Neural cell (in vitro differentiated cells): ENCODE measurements around the gene TMEM147. TPM values are rescaled to one million over a fixed set of nuclear protein-coding genes. Genes with fewer than 3 reads are reported as not detected.

Experiments used
- H2AFZ ChIP-seq: fragments of 200-600, 300-800 bp; sonication (generic), shearing (Covaris generic); 2 replicates; pipeline ENCODE4 v1.6.0; 2014; ENCODE audit warnings: low read depth, mild to moderate bottlenecking, antibody characterized with exemption, low read length, moderate library complexity
- H3F3A ChIP-seq: fragments of 200-600 bp; shearing (Covaris generic); 2 replicates; pipeline ENCODE4 v1.6.1; 2016; ENCODE audit warnings: mild to moderate bottlenecking, moderate library complexity, mixed read lengths, antibody characterized with exemption, low read length; ENCODE audit not compliant: insufficient read depth, poor library complexity, severe bottlenecking
- H3K27ac ChIP-seq: fragments of 200-600, 300-800 bp; sonication (generic), shearing (Covaris generic); 2 replicates; pipeline ENCODE4 v1.5.1; 2014; ENCODE audit warnings: mild to moderate bottlenecking, low read length, moderate library complexity
- H3K27me3 ChIP-seq: fragments of 300-800, 200-600 bp; sonication (generic), shearing (Covaris generic); 2 replicates; pipeline ENCODE4 v1.6.0; 2014; ENCODE audit warnings: mild to moderate bottlenecking, low read depth, low read length, moderate library complexity; ENCODE audit not compliant: insufficient read depth
- H3K36me3 ChIP-seq: fragments of 300-800, 200-600 bp; sonication (generic), shearing (Covaris generic); 2 replicates; pipeline ENCODE4 v1.5.1; 2014; ENCODE audit warnings: mild to moderate bottlenecking, antibody characterized with exemption, low read length, moderate library complexity; ENCODE audit not compliant: insufficient read depth
- H3K4me2 ChIP-seq: fragments of 300-800, 200-600 bp; sonication (generic), shearing (Covaris generic); 2 replicates; pipeline ENCODE4 v1.6.0; 2014; ENCODE audit warnings: mild to moderate bottlenecking, low read length
- H3K4me3 ChIP-seq: fragments of 300-800, 200-600 bp; sonication (generic), shearing (Covaris generic); 2 replicates; pipeline ENCODE4 v1.5.1; 2014; ENCODE audit warnings: mild to moderate bottlenecking, low read length, moderate library complexity
- H3K79me2 ChIP-seq: fragments of 200-600 bp; shearing (Covaris generic); replicated peaks from 2 replicates; pipeline ENCODE4 v1.6.0; 2014; ENCODE audit warnings: mild to moderate bottlenecking, low read length, moderate library complexity; ENCODE audit not compliant: insufficient read depth
- H3K9ac ChIP-seq: fragments of 300-800, 200-600 bp; sonication (generic), shearing (Covaris generic); 2 replicates; pipeline ENCODE4 v1.6.1; 2016; ENCODE audit warnings: mild to moderate bottlenecking, low read length, mixed read lengths
- H3K9me2 ChIP-seq: fragments of 200-600 bp; shearing (Covaris generic); 2 replicates; pipeline ENCODE4 v1.6.1; 2016; ENCODE audit warnings: mild to moderate bottlenecking, low read length, mixed read lengths; ENCODE audit not compliant: insufficient read depth
- H3K9me3 ChIP-seq: fragments of 200-600, 300-800 bp; sonication (generic), shearing (Covaris generic); 2 replicates; pipeline ENCODE4 v1.6.1; 2016; ENCODE audit warnings: mild to moderate bottlenecking, mixed run types, low read length, moderate library complexity, mixed read lengths
- H4K20me1 ChIP-seq: fragments of 200-600 bp; shearing (Covaris generic); 2 replicates; pipeline ENCODE4 v1.6.1; 2016; ENCODE audit warnings: mild to moderate bottlenecking, mixed run types; ENCODE audit not compliant: insufficient read depth
- CTCF ChIP-seq: fragments of 450-650 bp; IDR thresholded peaks from 2 replicates; pipeline ENCODE4 v1.5.1; 2014; ENCODE audit warnings: antibody characterized with exemption, mild to moderate bottlenecking, moderate library complexity; ENCODE audit not compliant: poor library complexity, severe bottlenecking
- EP300 ChIP-seq: fragments of 450-650 bp; conservative IDR thresholded peaks from 2 replicates; pipeline ENCODE4 v1.6.1; 2014; ENCODE audit warnings: antibody characterized with exemption, mild to moderate bottlenecking, moderate library complexity; ENCODE audit not compliant: poor library complexity, severe bottlenecking
- EZH2 ChIP-seq: fragments of 200-600, 300-800 bp; shearing (Covaris generic), sonication (generic); IDR thresholded peaks from 2 replicates; pipeline ENCODE4 v1.6.1; 2014; ENCODE audit warnings: antibody characterized with exemption, low read length, borderline replicate concordance, mild to moderate bottlenecking; ENCODE audit not compliant: insufficient read depth, poor library complexity, severe bottlenecking
- MXI1 ChIP-seq: fragments of 450-650 bp; conservative IDR thresholded peaks from 2 replicates; pipeline ENCODE4 v1.6.1; 2014; ENCODE audit warnings: antibody characterized with exemption, mild to moderate bottlenecking; ENCODE audit not compliant: poor library complexity, severe bottlenecking
- POLR2AphosphoS5 ChIP-seq: IDR thresholded peaks from 2 replicates; pipeline ENCODE4 v1.6.1; 2012
- RAD21 ChIP-seq: fragments of 450-650 bp; conservative IDR thresholded peaks from 2 replicates; pipeline ENCODE4 v1.6.1; 2014; ENCODE audit warnings: antibody characterized with exemption, mild to moderate bottlenecking, moderate library complexity
- REST ChIP-seq: IDR thresholded peaks from 2 replicates; pipeline ENCODE4 v1.6.1; 2012; ENCODE audit warnings: borderline replicate concordance
- SMC3 ChIP-seq: fragments of 450-650 bp; conservative IDR thresholded peaks from 2 replicates; pipeline ENCODE4 v1.6.1; 2014; ENCODE audit warnings: antibody characterized with exemption, mild to moderate bottlenecking, moderate library complexity; ENCODE audit not compliant: poor library complexity
- polyA plus RNA-seq: library from polyadenylated mRNA; depleted of rRNA; stranded (reverse); fragments of >200 nt; gene quantifications from 2 replicates; pipeline ENCODE4 v1.2.3, GENCODE V29; 2014

The TMEM147 gene
- polyA plus RNA-seq, 1 donor from 2014 or later: 106 TPM

GRCh38 chr19:35566738-35567137, 21.3 kb downstream of the TMEM147 start:
- H3F3A ChIP-seq: no peaks in the 10 kb centered on the region
- TF ChIP-seq SMC3 (no peak), RAD21 (no peak), EZH2 (no peak), MXI1 (no peak), REST (no peak), POLR2AphosphoS5 (no peak), EP300 (no peak)

GRCh38 chr19:35569281-35569781, 23.9 kb downstream of the TMEM147 start:
- Histone ChIP-seq H3K27ac (no peak overlapping the region), H3K4me2 (no peak overlapping the region)

More at GRCh38 chr19:35566738-35567137, 21.3 kb downstream of the TMEM147 start:
- H3K9ac ChIP-seq: no peak overlapping the region
- H2AFZ ChIP-seq: no peak overlapping the region
- H3K79me2 ChIP-seq: no peaks in the 10 kb centered on the region
- no peaks in the 10 kb centered on the region for H4K20me1 ChIP-seq
- no peaks in the 10 kb centered on the region for H3K27me3 ChIP-seq
- no peaks in the 10 kb centered on the region for H3K9me3 ChIP-seq
- no peaks in the 10 kb centered on the region for H3K36me3 ChIP-seq
- H3K27ac ChIP-seq: no peak overlapping the region
- no peak overlapping the region for H3K4me2 ChIP-seq
- H3K4me3 ChIP-seq: no peak overlapping the region
- no peaks in the 10 kb centered on the region for H3K9me2 ChIP-seq

More at GRCh38 chr19:35569281-35569781, 23.9 kb downstream of the TMEM147 start:
- H3K9me3 ChIP-seq: no peaks in the 10 kb centered on the region
- H3F3A ChIP-seq: no peaks in the 10 kb centered on the region
- no peaks in the 10 kb centered on the region for H4K20me1 ChIP-seq
- H2AFZ ChIP-seq: no peak overlapping the region
- TF ChIP-seq CTCF (no peak), SMC3 (no peak), EP300 (no peak)
- no peaks in the 10 kb centered on the region for H3K79me2 ChIP-seq
- H3K36me3 ChIP-seq: no peaks in the 10 kb centered on the region
- no peaks in the 10 kb centered on the region for H3K9me2 ChIP-seq
- H3K9ac ChIP-seq: no peak overlapping the region
- no peak overlapping the region for H3K4me3 ChIP-seq
- no peaks in the 10 kb centered on the region for H3K27me3 ChIP-seq
